GM23338 (cell line): ENCODE measurements around the gene MYH14. TPM values are rescaled to one million over a fixed set of nuclear protein-coding genes. Genes with fewer than 3 reads are reported as not detected.

Experiments used
- ATAC-seq: fragments of 200-7000 bp; cut with Tn5 transposase; 3 replicates; pipeline ENCODE4 v1.9.1; 2020
- DNase-seq: peaks from one replicate; pipeline ENCODE4 v3.0.0-alpha.2; 2015; ENCODE audit warnings: low spot score
- H2AFZ ChIP-seq: fragments of 200-600 bp; sonication (generic); 2 replicates; pipeline ENCODE4 v1.8.0; 2016; ENCODE audit warnings: antibody characterized with exemption, mild to moderate bottlenecking, moderate library complexity
- H3F3A ChIP-seq: fragments of 200-600 bp; sonication (generic); replicated peaks from 2 replicates; pipeline ENCODE4 v1.8.0; 2017; ENCODE audit warnings: antibody characterized with exemption, mixed run types, low read depth
- H3K27ac ChIP-seq: fragments of 200-600 bp; sonication (generic); 2 replicates; pipeline ENCODE4 v1.6.1; 2016; ENCODE audit warnings: low read depth
- H3K27me3 ChIP-seq: fragments of 200-600 bp; sonication (generic); 2 replicates; pipeline ENCODE4 v1.8.0; 2016; ENCODE audit warnings: mild to moderate bottlenecking, mixed run types, moderate library complexity; ENCODE audit not compliant: insufficient read depth
- H3K36me3 ChIP-seq: fragments of 200-600 bp; sonication (generic); 2 replicates; pipeline ENCODE4 v1.8.0; 2016; ENCODE audit warnings: mild to moderate bottlenecking; ENCODE audit not compliant: insufficient read depth
- H3K4me1 ChIP-seq: fragments of 200-600 bp; sonication (generic); 2 replicates; pipeline ENCODE4 v1.8.0; 2016; ENCODE audit warnings: mild to moderate bottlenecking, moderate library complexity; ENCODE audit not compliant: insufficient read depth
- H3K4me2 ChIP-seq: fragments of 200-600 bp; sonication (generic); 2 replicates; pipeline ENCODE4 v1.7.1; 2017; ENCODE audit warnings: mixed run types
- H3K4me3 ChIP-seq: fragments of 200-600 bp; sonication (generic); 2 replicates; pipeline ENCODE4 v1.6.1; 2016; ENCODE audit warnings: mixed run types
- H3K79me2 ChIP-seq: fragments of 200-600 bp; sonication (generic); replicated peaks from 2 replicates; pipeline ENCODE4 v1.8.0; 2017; ENCODE audit warnings: mild to moderate bottlenecking; ENCODE audit not compliant: insufficient read depth
- H3K9me2 ChIP-seq: fragments of 200-600 bp; sonication (generic); 2 replicates; pipeline ENCODE4 v1.8.0; 2017; ENCODE audit not compliant: insufficient read depth
- H4K20me1 ChIP-seq: fragments of 200-600 bp; sonication (generic); replicated peaks from 2 replicates; pipeline ENCODE4 v1.8.0; 2017; ENCODE audit warnings: mild to moderate bottlenecking; ENCODE audit not compliant: insufficient read depth
- H3K27ac Mint-ChIP-seq: 2 replicates; pipeline ENCODE4 v1.8.0; 2020; ENCODE audit warnings: inconsistent platforms, mild to moderate bottlenecking, moderate library complexity, mixed read lengths
- H3K27me3 Mint-ChIP-seq: 3 replicates; pipeline ENCODE4 v1.8.0; 2022; ENCODE audit warnings: low read depth, mild to moderate bottlenecking, moderate library complexity, mixed read lengths, inconsistent platforms; ENCODE audit not compliant: insufficient read depth, poor library complexity
- H3K36me3 Mint-ChIP-seq: 3 replicates; pipeline ENCODE4 v1.8.0; 2021; ENCODE audit warnings: low read depth, mild to moderate bottlenecking, inconsistent platforms, moderate library complexity, mixed read lengths
- H3K4me1 Mint-ChIP-seq: 3 replicates; pipeline ENCODE4 v1.8.0; 2020; ENCODE audit warnings: mild to moderate bottlenecking, inconsistent platforms, mixed read lengths
- H3K4me3 Mint-ChIP-seq: 3 replicates; pipeline ENCODE4 v1.8.0; 2021; ENCODE audit warnings: moderate library complexity, mild to moderate bottlenecking, inconsistent platforms, mixed read lengths
- H3K9me3 Mint-ChIP-seq: 3 replicates; pipeline ENCODE4 v1.8.0; 2020; ENCODE audit warnings: moderate library complexity, mild to moderate bottlenecking, inconsistent platforms, mixed read lengths
- CREB1 ChIP-seq: fragments of 250-450 bp; sonication (Bioruptor Pico); IDR thresholded peaks from 2 replicates; pipeline ENCODE4 v1.5.0; 2020; ENCODE audit warnings: low read depth, mild to moderate bottlenecking, moderate library complexity
- EZH2 ChIP-seq: fragments of 200-600 bp; sonication (generic); IDR thresholded peaks from one replicate; pipeline ENCODE4 v1.8.0; 2017; ENCODE audit warnings: antibody characterized with exemption, mild to moderate bottlenecking, low read depth; ENCODE audit not compliant: unreplicated experiment
- JUNB ChIP-seq: IDR thresholded peaks from one replicate; pipeline ENCODE4 v1.6.1; 2016; ENCODE audit warnings: antibody characterized with exemption; ENCODE audit not compliant: unreplicated experiment
- NANOG ChIP-seq: IDR thresholded peaks from 2 replicates; pipeline ENCODE4 v1.6.1; 2016; ENCODE audit warnings: antibody characterized with exemption, borderline replicate concordance
- POLR2AphosphoS5 ChIP-seq: IDR thresholded peaks from 2 replicates; pipeline ENCODE4 v1.6.1; 2016; ENCODE audit warnings: antibody characterized with exemption, low read depth
- STAT1 ChIP-seq: IDR thresholded peaks from one replicate; pipeline ENCODE4 v1.6.1; 2016; ENCODE audit warnings: antibody characterized with exemption; ENCODE audit not compliant: unreplicated experiment
- ZNF114 ChIP-seq: fragments of 250-450 bp; sonication (Bioruptor Pico); IDR thresholded peaks from 2 replicates; pipeline ENCODE4 v1.5.0; 2020; ENCODE audit warnings: mild to moderate bottlenecking, moderate library complexity
- ZNF331 ChIP-seq: fragments of 250-450 bp; sonication (Bioruptor Pico); IDR thresholded peaks from 2 replicates; pipeline ENCODE4 v1.5.0; 2020; ENCODE audit warnings: low read depth, mild to moderate bottlenecking, moderate library complexity
- polyA plus RNA-seq: library from polyadenylated mRNA; unstranded; fragments of >200 nt; fragmentation: Nextera tagmentation; extraction: Ambion mirVana; gene quantifications from 2 replicates; pipeline ENCODE4 v1.2.1, GENCODE V29; 2016
- total RNA-seq: library from RNA; depleted of rRNA; stranded (reverse); fragments of >200 nt; shearing (Covaris generic); gene quantifications from 2 replicates; pipeline ENCODE4 v1.2.3, GENCODE V29; 2014
- TF ChIP-seq, protein P1 (sequence below): IDR thresholded peaks from one replicate; pipeline ENCODE4 v1.6.1; 2018; ENCODE audit warnings: antibody characterized with exemption; ENCODE audit not compliant: unreplicated experiment
- TF ChIP-seq, protein P2 (sequence below): fragments of 250-450 bp; sonication (Bioruptor Pico); IDR thresholded peaks from 2 replicates; pipeline ENCODE4 v1.5.0; 2020; ENCODE audit warnings: mild to moderate bottlenecking, moderate library complexity

The MYH14 gene
- total and polyA plus RNA-seq, 2 experiments from 2014 or later = 25.5 to 27.5 TPM

DNA sequence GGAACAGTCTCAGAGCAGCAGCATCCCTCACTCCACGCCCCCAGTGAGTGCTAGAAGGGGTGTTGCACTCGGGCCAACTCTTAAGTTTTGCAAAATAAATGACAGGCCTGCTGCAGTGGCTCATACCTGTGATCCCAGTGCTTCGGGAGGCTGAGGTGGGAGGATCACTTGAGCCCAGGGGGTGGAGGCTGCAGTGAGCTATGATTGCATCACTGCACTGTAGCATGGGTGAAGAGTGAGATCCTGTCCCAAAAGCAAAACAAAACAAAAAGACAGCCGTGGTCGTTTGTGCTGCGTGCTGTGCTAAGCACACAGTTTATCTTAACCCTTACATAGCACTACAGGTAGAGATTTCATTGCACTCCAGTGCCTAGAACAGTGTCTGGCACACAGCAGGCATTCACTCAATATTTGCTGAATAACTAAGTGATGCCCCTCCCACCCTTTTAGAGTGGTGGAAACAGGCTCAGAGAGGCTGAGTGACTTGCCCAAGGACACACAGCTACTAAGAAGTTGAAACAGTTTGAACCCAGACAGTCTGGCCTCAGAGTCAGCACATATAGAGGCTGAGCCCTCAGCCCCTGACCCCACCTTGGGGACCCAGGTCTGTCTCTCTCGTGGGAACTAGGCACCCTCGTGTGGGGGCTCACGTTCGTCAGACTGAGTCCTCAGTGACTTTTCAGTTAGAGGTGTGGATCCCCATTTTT is 107.5 kb downstream of the MYH14 start:
- no peak for TF ChIP-seq ZNF114 (CRISPR knock-in tag)
- TF ChIP-seq, protein P1, sequence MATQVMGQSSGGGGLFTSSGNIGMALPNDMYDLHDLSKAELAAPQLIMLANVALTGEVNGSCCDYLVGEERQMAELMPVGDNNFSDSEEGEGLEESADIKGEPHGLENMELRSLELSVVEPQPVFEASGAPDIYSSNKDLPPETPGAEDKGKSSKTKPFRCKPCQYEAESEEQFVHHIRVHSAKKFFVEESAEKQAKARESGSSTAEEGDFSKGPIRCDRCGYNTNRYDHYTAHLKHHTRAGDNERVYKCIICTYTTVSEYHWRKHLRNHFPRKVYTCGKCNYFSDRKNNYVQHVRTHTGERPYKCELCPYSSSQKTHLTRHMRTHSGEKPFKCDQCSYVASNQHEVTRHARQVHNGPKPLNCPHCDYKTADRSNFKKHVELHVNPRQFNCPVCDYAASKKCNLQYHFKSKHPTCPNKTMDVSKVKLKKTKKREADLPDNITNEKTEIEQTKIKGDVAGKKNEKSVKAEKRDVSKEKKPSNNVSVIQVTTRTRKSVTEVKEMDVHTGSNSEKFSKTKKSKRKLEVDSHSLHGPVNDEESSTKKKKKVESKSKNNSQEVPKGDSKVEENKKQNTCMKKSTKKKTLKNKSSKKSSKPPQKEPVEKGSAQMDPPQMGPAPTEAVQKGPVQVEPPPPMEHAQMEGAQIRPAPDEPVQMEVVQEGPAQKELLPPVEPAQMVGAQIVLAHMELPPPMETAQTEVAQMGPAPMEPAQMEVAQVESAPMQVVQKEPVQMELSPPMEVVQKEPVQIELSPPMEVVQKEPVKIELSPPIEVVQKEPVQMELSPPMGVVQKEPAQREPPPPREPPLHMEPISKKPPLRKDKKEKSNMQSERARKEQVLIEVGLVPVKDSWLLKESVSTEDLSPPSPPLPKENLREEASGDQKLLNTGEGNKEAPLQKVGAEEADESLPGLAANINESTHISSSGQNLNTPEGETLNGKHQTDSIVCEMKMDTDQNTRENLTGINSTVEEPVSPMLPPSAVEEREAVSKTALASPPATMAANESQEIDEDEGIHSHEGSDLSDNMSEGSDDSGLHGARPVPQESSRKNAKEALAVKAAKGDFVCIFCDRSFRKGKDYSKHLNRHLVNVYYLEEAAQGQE = no peak
- TF ChIP-seq CREB1 = no peak
- TF ChIP-seq EZH2 = no peak
- TF ChIP-seq, protein P2, sequence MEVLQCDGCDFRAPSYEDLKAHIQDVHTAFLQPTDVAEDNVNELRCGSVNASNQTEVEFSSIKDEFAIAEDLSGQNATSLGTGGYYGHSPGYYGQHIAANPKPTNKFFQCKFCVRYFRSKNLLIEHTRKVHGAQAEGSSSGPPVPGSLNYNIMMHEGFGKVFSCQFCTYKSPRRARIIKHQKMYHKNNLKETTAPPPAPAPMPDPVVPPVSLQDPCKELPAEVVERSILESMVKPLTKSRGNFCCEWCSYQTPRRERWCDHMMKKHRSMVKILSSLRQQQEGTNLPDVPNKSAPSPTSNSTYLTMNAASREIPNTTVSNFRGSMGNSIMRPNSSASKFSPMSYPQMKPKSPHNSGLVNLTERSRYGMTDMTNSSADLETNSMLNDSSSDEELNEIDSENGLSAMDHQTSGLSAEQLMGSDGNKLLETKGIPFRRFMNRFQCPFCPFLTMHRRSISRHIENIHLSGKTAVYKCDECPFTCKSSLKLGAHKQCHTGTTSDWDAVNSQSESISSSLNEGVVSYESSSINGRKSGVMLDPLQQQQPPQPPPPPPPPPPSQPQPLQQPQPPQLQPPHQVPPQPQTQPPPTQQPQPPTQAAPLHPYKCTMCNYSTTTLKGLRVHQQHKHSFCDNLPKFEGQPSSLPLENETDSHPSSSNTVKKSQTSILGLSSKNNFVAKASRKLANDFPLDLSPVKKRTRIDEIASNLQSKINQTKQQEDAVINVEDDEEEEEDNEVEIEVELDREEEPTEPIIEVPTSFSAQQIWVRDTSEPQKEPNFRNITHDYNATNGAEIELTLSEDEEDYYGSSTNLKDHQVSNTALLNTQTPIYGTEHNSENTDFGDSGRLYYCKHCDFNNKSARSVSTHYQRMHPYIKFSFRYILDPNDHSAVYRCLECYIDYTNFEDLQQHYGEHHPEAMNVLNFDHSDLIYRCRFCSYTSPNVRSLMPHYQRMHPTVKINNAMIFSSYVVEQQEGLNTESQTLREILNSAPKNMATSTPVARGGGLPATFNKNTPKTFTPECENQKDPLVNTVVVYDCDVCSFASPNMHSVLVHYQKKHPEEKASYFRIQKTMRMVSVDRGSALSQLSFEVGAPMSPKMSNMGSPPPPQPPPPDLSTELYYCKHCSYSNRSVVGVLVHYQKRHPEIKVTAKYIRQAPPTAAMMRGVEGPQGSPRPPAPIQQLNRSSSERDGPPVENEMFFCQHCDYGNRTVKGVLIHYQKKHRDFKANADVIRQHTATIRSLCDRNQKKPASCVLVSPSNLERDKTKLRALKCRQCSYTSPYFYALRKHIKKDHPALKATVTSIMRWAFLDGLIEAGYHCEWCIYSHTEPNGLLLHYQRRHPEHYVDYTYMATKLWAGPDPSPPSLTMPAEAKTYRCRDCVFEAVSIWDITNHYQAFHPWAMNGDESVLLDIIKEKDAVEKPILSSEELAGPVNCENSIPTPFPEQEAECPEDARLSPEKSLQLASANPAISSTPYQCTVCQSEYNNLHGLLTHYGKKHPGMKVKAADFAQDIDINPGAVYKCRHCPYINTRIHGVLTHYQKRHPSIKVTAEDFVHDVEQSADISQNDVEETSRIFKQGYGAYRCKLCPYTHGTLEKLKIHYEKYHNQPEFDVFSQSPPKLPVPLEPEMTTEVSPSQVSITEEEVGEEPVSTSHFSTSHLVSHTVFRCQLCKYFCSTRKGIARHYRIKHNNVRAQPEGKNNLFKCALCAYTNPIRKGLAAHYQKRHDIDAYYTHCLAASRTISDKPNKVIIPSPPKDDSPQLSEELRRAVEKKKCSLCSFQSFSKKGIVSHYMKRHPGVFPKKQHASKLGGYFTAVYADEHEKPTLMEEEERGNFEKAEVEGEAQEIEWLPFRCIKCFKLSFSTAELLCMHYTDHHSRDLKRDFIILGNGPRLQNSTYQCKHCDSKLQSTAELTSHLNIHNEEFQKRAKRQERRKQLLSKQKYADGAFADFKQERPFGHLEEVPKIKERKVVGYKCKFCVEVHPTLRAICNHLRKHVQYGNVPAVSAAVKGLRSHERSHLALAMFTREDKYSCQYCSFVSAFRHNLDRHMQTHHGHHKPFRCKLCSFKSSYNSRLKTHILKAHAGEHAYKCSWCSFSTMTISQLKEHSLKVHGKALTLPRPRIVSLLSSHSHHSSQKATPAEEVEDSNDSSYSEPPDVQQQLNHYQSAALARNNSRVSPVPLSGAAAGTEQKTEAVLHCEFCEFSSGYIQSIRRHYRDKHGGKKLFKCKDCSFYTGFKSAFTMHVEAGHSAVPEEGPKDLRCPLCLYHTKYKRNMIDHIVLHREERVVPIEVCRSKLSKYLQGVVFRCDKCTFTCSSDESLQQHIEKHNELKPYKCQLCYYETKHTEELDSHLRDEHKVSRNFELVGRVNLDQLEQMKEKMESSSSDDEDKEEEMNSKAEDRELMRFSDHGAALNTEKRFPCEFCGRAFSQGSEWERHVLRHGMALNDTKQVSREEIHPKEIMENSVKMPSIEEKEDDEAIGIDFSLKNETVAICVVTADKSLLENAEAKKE (CRISPR knock-in tag) = no peak
- no peak for TF ChIP-seq NANOG
- TF ChIP-seq STAT1 = no peak
- TF ChIP-seq JUNB = no peak
- TF ChIP-seq POLR2AphosphoS5 = no peak
- TF ChIP-seq ZNF331 = no peak
- DNase-seq (no peak), ATAC-seq (no peak)
- Histone ChIP-seq H3K36me3 (peaks cover 6% of the 10 kb centered on the region; the same call in 1 of the 2 replicates), H3K27ac (no peak overlapping the region), H3K4me1 (peaks cover 12% of the 10 kb centered on the region), H3K4me3 (peak overlapping the region; percentile 79), H3K4me2 (peak overlapping the region; percentile 95), H4K20me1 (no peaks in the 10 kb centered on the region), H3K9me2 (no peaks in the 10 kb centered on the region), H2AFZ (no peak overlapping the region), H3K79me2 (no peaks in the 10 kb centered on the region), H3K27me3 (peaks cover 17% of the 10 kb centered on the region), H3F3A (peaks cover 28% of the 10 kb centered on the region)
- no peak overlapping the region for H3K27ac Mint-ChIP-seq
- no peak overlapping the region for H3K4me3 Mint-ChIP-seq
- H3K4me1 Mint-ChIP-seq = no peaks in the 10 kb centered on the region
- peaks cover 6% of the 10 kb centered on the region for H3K27me3 Mint-ChIP-seq
- H3K9me3 Mint-ChIP-seq = peaks cover 90% of the 10 kb centered on the region
- peaks cover 37% of the 10 kb centered on the region for H3K36me3 Mint-ChIP-seq
